Thoracic aorta (tissue), 2 donors: ENCODE measurements around the gene ID2. TPM values are rescaled to one million over a fixed set of nuclear protein-coding genes. Genes with fewer than 3 reads are reported as not detected.

Experiments
- ATAC-seq: fragments of 150-250 bp; one replicate; pipeline ENCODE4 v1.8.0; 2017; ENCODE audit warnings: low read depth; ENCODE audit not compliant: insufficient number of reproducible peaks, low FRiP score
- DNase-seq: peaks from one replicate; pipeline ENCODE4 v3.0.0-alpha.2; 2020; ENCODE audit warnings: low spot score
- H3K27ac ChIP-seq, 2 donors: fragments of 200-600 bp; sonication (generic); 1 replicate in 1 of 2; 2 replicates in 1 of 2; pipeline ENCODE4 v1.5.1; 2016; ENCODE audit warnings: mild to moderate bottlenecking in 2 of 2, moderate library complexity in 2 of 2
- H3K27me3 ChIP-seq: fragments of 200-600 bp; sonication (generic); replicated peaks from 2 replicates; pipeline ENCODE4 v1.6.0; 2016; ENCODE audit warnings: mild to moderate bottlenecking; ENCODE audit not compliant: insufficient read depth
- H3K36me3 ChIP-seq: fragments of 200-600 bp; sonication (generic); one replicate; pipeline ENCODE4 v1.5.1; 2016
- H3K4me1 ChIP-seq, 2 donors: fragments of 200-600 bp; sonication (generic); 1 replicate in 1 of 2; 2 replicates in 1 of 2; pipeline versions ENCODE4 v1.5.1 to v1.6.0; 2016; ENCODE audit warnings: low read depth in 2 of 2, mild to moderate bottlenecking in 1 of 2; ENCODE audit not compliant: control insufficient read depth in 1 of 2
- H3K4me3 ChIP-seq: fragments of 200-600 bp; sonication (generic); 2 replicates; pipeline ENCODE4 v1.5.1; 2016; ENCODE audit warnings: mild to moderate bottlenecking
- H3K9me3 ChIP-seq: fragments of 200-600 bp; sonication (generic); 2 replicates; pipeline ENCODE4 v1.5.1; 2016
- total RNA-seq, 2 donors: library from RNA; depleted of rRNA; stranded (reverse); fragments of >200 nt; gene quantifications; one replicate each; pipeline versions ENCODE4 v1.1.0 to v1.2.3, GENCODE V29; 2016
- TF ChIP-seq, protein P1 (sequence below): fragments of 200-600 bp; sonication (generic); IDR thresholded peaks from one replicate; pipeline ENCODE4 v1.5.1; 2019; ENCODE audit warnings: antibody characterized with exemption

ID2 gene
- total RNA-seq, 2 donors from 2014 or later: 198 to 486 TPM

DNA sequence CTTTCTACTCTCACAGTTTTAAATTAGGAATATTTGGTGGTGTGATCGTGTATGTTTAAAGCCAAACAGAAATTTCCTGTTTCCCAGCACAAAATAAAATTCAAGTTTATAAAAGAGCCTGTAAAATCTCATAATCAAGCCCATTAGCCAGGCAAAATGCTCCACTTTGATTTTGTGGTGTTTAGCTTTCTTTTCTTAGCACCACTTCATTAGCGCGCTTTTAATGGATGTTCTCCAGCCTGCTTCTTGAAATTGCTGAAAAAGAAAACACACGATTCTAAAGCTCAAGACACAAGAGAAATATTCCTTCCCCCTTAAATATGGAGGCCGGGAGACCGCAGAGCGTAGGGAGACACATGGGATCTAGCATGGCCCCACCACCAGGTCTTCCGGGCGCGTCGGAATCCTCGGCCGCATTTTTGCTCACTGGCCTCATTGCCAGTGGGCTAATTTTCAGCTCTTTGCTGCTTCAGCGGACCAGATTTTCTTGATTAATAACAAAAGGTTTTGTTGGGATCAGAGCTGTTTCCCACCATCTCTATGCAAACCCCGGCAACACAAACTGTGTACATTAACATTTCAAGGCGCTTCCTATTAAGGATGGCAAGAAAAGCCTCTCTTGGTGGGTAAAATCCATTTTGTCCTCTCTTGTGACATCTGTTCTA, 40.4 kb upstream of the ID2 start:
- Histone ChIP-seq H3K4me3 (no peak overlapping the region), H3K36me3 (no peaks in the 10 kb centered on the region), H3K4me1 (no peaks in the 10 kb centered on the region), H3K27me3 (no peaks in the 10 kb centered on the region), H3K9me3 (no peaks in the 10 kb centered on the region), H3K27ac (no peak overlapping the region)
- DNase-seq: no peak
- TF ChIP-seq, protein P1, sequence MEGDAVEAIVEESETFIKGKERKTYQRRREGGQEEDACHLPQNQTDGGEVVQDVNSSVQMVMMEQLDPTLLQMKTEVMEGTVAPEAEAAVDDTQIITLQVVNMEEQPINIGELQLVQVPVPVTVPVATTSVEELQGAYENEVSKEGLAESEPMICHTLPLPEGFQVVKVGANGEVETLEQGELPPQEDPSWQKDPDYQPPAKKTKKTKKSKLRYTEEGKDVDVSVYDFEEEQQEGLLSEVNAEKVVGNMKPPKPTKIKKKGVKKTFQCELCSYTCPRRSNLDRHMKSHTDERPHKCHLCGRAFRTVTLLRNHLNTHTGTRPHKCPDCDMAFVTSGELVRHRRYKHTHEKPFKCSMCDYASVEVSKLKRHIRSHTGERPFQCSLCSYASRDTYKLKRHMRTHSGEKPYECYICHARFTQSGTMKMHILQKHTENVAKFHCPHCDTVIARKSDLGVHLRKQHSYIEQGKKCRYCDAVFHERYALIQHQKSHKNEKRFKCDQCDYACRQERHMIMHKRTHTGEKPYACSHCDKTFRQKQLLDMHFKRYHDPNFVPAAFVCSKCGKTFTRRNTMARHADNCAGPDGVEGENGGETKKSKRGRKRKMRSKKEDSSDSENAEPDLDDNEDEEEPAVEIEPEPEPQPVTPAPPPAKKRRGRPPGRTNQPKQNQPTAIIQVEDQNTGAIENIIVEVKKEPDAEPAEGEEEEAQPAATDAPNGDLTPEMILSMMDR: no peak
- ATAC-seq: no peak

GRCh38 chr2:8642366-8643068, 39.3 kb upstream of the ID2 start:
- Histone ChIP-seq H3K9me3 (no peaks in the 10 kb centered on the region), H3K27ac (no peak overlapping the region), H3K4me3 (no peak overlapping the region), H3K36me3 (no peaks in the 10 kb centered on the region), H3K27me3 (no peaks in the 10 kb centered on the region), H3K4me1 (no peaks in the 10 kb centered on the region)
- no peak for ATAC-seq
- TF ChIP-seq, protein P1: no peak
- no peak for DNase-seq

GRCh38 chr2:8643250-8643995, 38.4 kb upstream of the ID2 start:
- Histone ChIP-seq H3K4me1 (no peaks in the 10 kb centered on the region), H3K4me3 (no peak overlapping the region), H3K36me3 (no peaks in the 10 kb centered on the region), H3K27ac (no peak overlapping the region), H3K9me3 (no peaks in the 10 kb centered on the region), H3K27me3 (no peaks in the 10 kb centered on the region)
- DNase-seq (no peak), ATAC-seq (no peak)
- TF ChIP-seq, protein P1: no peak

DNA sequence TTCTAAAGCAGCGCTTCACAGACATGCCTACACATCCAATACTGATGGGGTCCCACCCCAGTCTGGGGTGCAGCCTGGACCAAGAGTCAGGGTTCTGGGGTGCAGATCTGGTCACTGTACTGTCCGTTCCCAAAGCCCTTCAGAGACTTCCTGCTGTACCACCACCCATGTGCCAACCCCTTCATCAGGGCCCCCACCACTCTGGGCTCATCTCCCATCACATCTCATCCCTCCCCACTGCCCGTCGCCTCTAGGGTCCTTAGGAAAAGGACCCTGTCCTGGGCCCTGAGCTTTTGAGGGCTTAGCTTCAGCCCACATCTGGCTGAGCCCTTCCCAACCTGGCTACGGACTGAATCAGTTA, 37.9 kb upstream of the ID2 start:
- TF ChIP-seq, protein P1: no peak
- H3K27ac ChIP-seq: no peak overlapping the region
- DNase-seq: no peak

DNA sequence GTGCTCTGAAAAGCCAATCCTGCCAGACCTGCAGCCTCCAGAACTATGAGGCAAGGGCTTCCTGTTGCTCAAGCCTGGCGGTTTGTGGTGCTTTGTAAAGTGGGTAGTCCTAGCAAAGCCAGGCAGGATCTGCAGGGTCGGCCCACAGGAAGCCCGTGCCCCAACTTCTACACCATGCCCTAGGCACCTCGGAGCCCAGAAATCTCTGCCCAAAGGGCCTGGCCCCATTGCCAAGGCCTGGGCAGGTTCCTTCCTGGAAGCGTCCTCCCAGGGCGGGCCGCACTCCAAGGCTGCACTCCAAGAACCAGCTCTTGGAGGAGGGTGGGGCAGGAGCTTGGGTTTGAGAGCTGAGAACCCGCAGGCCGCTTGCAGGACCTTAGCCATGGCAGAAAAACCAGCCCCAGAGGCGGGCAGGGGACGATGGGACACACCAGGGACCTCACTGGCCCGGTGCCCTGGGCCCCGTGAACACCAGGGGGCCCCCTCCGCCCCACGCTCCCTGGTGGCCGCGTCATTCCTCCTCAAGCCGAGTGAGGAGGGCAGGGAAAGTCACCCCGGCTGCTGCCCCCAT, 37.2 kb upstream of the ID2 start:
- Histone ChIP-seq H3K36me3 (no peaks in the 10 kb centered on the region), H3K4me3 (no peak overlapping the region), H3K27me3 (no peaks in the 10 kb centered on the region), H3K27ac (no peak overlapping the region), H3K9me3 (no peaks in the 10 kb centered on the region), H3K4me1 (no peaks in the 10 kb centered on the region)
- DNase-seq (no peak), ATAC-seq (no peak)
- TF ChIP-seq, protein P1: no peak

More for the DNA sequence above, 37.9 kb upstream of the ID2 start:
- no peaks in the 10 kb centered on the region for H3K4me1 ChIP-seq
- H3K4me3 ChIP-seq: no peak overlapping the region
- no peaks in the 10 kb centered on the region for H3K9me3 ChIP-seq
- ATAC-seq: no peak
- H3K27me3 ChIP-seq: no peaks in the 10 kb centered on the region
- no peaks in the 10 kb centered on the region for H3K36me3 ChIP-seq
